Left lobe of liver (tissue), 2 donors: ENCODE measurements around the gene NXNL1. TPM values are rescaled to one million over a fixed set of nuclear protein-coding genes. Genes with fewer than 3 reads are reported as not detected.
"Not testable (repeated sequence)": the region's sequence is repeated elsewhere in the genome, so short reads cannot be mapped to it uniquely, and the experiment has no call there.

Experiments used
- ATAC-seq: fragments of 200-7000 bp; cut with Tn5 transposase; one replicate; pipeline ENCODE4 v1.9.1; 2020; ENCODE audit warnings: mild to moderate bottlenecking, moderate library complexity
- DNase-seq: peaks from one replicate; pipeline ENCODE4 v3.0.0-alpha.2; 2020; ENCODE audit warnings: low spot score
- total RNA-seq: library from RNA; stranded (reverse); gene quantifications from one replicate; pipeline ENCODE4 v1.2.1, GENCODE V29; 2021
- donor health status: DM: no; HTN: no; CAD: no; lungs with moderate emphysema.
- donor health status: DM: no; HTN: yes; CAD: no.

NXNL1 gene, protein sequence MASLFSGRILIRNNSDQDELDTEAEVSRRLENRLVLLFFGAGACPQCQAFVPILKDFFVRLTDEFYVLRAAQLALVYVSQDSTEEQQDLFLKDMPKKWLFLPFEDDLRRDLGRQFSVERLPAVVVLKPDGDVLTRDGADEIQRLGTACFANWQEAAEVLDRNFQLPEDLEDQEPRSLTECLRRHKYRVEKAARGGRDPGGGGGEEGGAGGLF
- total RNA-seq = not detected

- no peak for ATAC-seq
- no peak for DNase-seq
Measured at GRCh38 chr19:17460372-17461230, at the start of gene NXNL1. Gene NXNL1, minus strand, starts transcription at chr19:17460926. Its CDS starts 57 bp downstream, at chr19:17460869.

GRCh38 chr19:17508558-17508933, 47.8 kb upstream of the NXNL1 start:
- not testable (repeated sequence) for ATAC-seq, DNase-seq

GRCh38 chr19:17506745-17507144, 46.0 kb upstream of the NXNL1 start:
- no peak for DNase-seq

GRCh38 chr19:17505223-17505622, 44.5 kb upstream of the NXNL1 start:
- ATAC-seq = no peak

More at GRCh38 chr19:17506745-17507144, 46.0 kb upstream of the NXNL1 start:
- ATAC-seq = no peak

GRCh38 chr19:17504456-17504855, 43.7 kb upstream of the NXNL1 start:
- ATAC-seq (no peak), DNase-seq (no peak)

More at GRCh38 chr19:17505223-17505622, 44.5 kb upstream of the NXNL1 start:
- no peak for DNase-seq

DNA sequence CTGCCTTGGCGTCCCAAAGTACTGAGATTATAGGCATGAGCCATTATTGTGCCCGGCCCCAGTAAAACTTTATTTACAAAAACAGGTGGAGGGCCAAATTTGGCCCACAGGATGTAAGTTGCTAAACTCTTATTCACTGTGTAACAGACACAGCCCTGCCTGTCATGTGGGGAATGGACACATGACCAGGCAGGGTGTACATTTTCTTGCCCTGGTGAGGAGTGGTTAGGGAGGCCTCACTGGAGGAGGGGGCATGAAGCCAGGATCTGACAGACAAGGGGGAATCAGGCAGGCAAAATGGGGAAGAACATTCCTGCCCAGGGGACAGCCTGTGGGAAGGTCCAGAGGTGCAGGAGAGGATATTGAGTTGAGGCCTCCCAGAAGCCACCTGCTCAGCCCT, 43.3 kb upstream of the NXNL1 start:
- DNase-seq (no peak), ATAC-seq (no peak)

- DNase-seq (no peak), ATAC-seq (no peak)
Measured at GRCh38 chr19:17503240-17503639, 42.5 kb upstream of the NXNL1 start.

DNA sequence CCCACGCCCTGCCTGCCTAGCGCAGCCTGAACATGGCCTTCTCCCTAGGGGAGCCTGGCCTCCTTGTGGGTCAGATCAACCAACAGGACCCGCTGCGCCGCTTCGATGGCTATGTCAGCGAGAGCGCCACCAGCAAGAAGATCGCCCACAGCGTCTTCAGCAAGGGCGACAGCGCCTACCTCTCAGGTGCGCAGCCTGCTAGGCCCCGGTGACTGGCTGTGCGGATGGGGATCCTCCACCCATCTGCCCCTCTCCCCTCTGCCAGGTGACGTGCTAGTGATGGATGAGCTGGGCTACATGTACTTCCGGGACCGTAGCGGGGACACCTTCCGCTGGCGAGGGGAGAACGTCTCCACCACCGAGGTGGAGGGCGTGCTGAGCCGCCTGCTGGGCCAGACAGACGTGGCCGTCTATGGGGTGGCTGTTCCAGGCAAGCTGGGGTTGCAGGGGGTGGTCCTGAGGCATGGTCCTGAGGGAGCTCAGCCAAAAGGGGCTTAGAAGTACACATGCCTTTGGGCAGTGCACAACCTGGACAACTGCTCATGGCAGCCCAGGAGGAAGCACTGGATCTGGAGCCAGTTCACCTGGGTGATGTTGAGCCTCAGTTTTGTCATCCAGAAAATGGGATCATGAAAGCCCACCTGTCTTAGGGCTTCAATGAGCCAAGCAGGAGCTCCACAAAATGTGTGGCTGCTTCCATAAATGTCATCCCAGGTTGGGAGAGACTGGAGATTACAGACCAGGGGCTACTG, 39.9 kb upstream of the NXNL1 start:
- no peak for DNase-seq
- ATAC-seq = no peak

DNA sequence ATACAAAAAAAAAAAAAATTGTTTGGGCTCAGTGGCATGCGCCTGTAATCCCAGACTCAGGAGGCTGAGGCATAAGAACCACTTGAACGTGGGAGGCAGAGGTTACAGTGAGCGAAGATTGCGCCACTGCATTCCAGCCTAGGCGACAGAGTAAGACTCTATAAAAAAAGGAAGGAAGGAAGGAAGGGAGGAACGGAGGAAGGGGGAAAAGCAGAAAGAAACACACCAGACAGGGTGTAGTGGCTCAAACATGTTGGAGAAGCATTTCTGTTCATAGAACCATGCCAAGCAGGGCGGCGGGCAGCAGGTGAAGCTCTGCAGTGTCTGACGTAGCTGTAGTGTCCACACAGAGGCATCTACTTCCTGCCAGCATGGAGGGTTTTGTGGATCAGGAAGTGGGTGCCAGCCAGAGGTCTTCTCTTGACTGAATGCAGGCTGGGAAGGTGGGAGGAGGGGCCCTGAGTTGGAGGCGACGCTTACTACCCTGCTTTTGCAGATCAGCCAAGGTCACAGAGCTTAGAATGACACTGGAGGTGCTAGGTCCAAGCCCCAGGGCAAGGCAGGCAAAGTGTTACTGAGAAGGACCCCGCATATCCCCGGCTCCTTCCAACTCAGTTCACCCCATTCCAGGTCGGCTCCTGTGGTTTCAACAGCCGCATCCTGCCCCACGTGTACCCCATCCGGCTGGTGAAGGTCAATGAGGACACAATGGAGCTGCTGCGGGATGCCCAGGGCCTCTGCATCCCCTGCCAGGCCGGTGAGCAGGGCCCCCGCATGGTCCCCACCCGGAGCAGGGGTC, 39.1 kb upstream of the NXNL1 start:
- no peak for DNase-seq

GRCh38 chr19:17499025-17499424, 38.3 kb upstream of the NXNL1 start:
- not testable (repeated sequence) for ATAC-seq, DNase-seq

More for the DNA sequence above, 39.1 kb upstream of the NXNL1 start:
- peak; percentile 7 for ATAC-seq

- ATAC-seq (no peak), DNase-seq (no peak)
Measured at GRCh38 chr19:17497149-17497798, 36.5 kb upstream of the NXNL1 start.

DNA sequence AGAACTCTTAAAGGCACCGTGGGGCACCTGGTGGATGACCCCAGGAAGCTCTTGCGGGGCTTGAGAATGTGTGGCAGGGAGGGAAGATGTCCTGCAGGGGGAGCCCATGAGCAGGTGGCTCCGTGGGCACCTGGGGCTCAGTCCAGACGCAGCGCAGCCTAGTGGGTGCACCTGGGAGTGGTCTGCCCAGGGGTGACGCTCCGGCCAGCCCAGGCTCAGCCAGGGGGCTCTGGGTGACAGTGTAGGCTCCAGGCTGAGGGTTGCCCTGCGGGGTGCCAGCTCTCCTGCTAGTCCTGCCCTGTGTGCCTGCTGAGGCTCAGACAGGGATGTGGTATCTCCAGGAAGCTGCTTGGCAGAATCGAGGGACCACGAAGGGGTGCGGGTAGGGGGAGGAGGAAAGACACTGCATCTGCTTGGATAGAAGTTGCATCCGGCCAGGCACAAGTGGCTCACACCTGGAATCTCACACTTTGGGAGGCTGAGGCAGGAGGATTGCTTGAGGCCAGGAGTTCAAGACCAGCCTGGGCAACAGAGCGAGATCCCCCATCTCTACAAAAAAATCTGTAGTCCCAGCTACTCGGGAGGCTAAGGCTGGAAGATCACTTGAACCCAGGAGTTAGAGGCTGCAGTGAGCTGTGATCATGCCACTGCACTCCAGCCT, 35.7 kb upstream of the NXNL1 start:
- DNase-seq (peak; percentile 63), ATAC-seq (peak; percentile 95)

- no peak for DNase-seq
- no peak for ATAC-seq
Measured at GRCh38 chr19:17495639-17496296, 35.0 kb upstream of the NXNL1 start.

GRCh38 chr19:17491287-17491686, 30.6 kb upstream of the NXNL1 start:
- no peak for DNase-seq
- ATAC-seq = no peak

- ATAC-seq (no peak), DNase-seq (no peak)
Measured at GRCh38 chr19:17490411-17490810, 29.7 kb upstream of the NXNL1 start.

GRCh38 chr19:17489392-17490030, 28.8 kb upstream of the NXNL1 start:
- ATAC-seq (no peak), DNase-seq (no peak)

DNA sequence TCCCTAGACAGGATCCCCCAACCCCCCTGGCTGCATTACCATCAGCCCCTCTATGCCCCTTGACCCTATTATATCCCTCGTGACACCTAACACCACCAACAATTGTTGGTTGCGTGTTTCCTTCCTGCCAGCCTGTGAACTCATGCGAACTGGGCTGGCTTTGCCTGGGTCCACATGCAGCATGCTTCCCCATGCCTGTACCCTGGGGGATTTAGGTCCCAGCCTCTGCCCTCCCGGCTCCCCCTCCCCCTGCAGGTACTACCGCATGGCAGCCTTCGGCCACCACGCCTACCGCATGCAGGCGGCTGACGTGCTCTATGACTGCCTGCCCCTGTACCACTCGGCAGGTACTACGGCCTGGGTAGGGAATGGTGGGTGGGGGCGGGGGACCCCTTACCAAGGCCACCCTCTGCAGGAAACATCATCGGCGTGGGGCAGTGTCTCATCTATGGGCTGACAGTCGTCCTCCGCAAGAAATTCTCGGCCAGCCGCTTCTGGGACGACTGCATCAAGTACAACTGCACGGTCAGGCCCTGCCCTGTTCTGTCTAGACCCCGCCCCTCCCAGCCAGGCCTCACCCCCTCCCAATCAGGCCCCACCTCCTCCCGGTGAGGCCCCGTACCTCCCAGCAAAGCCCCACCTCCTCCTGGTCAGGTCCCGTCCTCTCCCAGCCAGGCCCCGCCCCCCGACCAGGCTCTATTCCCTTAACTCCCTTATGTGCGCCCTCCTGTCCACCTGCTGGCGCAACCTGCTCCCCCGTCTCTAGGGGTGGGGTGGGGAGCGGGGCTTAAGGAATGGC, 28.1 kb upstream of the NXNL1 start:
- peak; percentile 69 for DNase-seq
- ATAC-seq = peak; percentile 94
